HG03354 (cell line): Measurements from ENCODE around the gene CALM3.
"Not testable (repeated sequence)": the region's sequence is repeated elsewhere in the genome, so short reads cannot be mapped to it uniquely, and the experiment has no call there.

Source experiments
- ATAC-seq: cut with Tn5 transposase; IDR thresholded peaks from one replicate; pipeline ENCODE4 v1.9.1; 2021; ENCODE audit warnings: mild to moderate bottlenecking; ENCODE audit not compliant: unreplicated experiment, poor library complexity, severe bottlenecking

The CALM3 gene

GRCh38 chr19:46601318-46602224, at the start of gene CALM3:
Gene CALM3, plus strand, starts transcription at chr19:46601330. Its CDS starts 105 bp downstream, at chr19:46601435.
- no peak for ATAC-seq

DNA sequence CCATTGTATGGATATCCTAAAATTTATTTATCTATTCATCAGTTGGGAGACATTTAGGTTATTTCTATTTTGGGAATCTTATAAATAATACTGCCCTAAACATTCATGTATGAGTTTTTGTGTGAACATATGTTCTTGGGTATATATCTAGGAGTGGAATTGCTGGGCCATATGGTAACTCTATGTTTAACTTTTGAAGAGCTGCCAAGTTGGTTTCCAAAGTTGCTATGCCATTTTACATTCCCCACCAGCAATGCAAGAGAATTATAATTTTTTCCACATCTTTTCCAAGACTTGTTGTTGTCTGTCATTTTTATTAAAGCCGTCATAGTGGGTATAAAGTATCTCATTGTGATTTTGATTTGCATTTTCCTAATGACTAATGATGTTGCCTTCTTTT, 48.2 kb upstream of the CALM3 start:
- ATAC-seq = no peak

DNA sequence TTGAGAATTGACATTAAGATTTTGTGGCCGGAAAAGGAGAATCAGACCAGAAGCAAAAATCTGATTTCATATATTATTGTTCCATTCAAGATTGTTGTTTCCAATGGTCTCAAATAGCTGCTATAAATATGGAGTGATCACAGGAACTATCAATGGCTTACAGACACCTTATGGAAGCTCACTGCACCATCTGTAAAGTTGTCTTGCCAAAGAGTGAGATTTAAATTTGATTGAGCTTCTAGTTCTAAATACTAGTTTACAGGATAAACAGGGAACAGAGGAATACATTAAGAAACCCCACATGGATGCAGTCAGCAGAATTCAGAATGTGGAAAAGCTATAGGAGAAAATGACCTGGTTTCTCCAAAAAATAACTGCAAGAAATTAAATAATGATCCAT, 47.0 kb upstream of the CALM3 start:
- ATAC-seq = no peak

DNA sequence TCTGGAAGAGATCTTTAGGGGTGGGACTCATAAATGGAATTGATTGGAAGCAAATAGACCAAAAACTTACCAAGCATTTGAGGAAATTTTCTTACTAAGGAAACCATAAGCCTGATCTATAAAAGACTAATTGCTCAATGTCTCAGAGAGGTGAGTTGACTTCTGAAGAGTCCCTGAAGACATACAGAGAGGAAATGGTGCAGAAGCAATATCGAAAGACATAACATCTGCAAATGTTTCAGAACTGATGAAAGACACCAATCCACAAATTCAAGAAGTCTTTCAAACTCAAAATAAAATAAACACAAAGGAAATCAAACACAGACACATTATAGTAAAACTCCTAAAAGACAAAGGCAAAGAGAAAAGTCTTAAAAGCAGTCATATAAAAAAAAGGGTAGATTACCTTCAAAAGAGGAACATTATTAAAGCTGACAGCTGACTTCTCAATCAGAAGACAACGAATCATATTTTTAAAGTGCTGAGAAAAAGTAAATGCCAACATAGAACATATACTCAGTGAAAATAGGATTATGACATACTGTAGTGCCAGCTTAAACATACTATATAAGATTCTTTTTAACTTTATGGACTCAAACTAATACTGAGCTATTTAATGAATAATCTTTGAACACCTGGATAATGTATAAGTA, 45.4 kb upstream of the CALM3 start:
- no peak for ATAC-seq

GRCh38 chr19:46556471-46556870, 44.7 kb upstream of the CALM3 start:
- not testable (repeated sequence) for ATAC-seq

DNA sequence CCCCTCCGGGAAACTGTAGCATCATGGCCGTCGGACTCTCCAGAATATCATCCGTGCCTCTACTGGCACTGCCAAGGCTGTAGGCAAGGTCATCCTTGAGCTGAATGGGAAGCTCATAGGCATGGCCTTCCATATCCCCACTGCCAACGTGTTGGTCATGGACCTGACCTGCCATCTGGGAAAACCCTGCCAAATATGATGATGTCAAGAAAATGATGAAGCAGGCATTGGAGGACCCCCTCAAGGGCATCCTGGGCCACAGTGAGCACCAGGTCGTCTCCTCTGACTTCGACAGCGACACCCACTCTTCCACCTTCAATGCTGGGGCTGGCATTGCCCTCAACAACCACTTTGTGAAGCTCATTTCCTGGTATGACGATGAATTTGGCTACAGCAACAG, 41.9 kb upstream of the CALM3 start:
- ATAC-seq = no peak

DNA sequence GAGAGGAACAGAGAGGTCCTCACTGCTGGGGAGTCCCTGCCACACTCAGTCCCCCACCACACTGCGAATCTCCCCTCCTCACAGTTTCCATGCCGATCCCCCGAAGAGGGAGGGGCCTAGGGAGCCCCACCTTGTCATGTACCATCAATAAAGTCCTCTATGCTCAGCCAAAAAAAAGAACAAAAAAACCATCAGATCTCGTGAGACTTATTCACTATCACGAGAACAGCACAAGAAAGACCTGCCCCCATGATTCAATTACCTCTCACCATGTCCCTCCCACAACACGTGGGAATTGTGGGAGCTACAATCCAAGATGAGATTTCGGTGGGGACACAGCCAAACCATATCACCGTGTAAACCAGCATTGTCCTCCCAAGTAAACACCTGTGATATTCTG, 41.5 kb upstream of the CALM3 start:
- not testable (repeated sequence) for ATAC-seq

GRCh38 chr19:46564701-46565100, 36.4 kb upstream of the CALM3 start:
- no peak for ATAC-seq

DNA sequence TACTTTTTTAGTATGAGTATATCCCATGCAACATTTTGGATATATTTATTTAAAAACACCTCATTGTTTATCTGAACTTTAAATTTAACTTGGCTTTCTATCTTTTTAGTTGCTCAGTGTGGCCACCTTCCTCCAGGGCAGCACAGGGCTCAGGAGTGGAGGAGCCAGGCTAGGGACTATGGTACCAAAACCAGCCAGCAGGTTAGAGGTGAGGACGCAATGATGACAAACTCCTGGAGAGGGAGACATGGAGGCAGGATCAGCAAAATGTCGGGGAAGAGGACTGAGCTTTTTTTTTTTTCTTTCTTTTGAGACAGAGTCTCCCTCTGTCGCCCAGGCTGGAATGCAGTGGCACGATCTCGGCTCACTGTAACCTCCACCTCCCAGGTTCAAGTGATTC, 29.6 kb upstream of the CALM3 start:
- no peak for ATAC-seq

GRCh38 chr19:46573679-46574498, 27.2 kb upstream of the CALM3 start:
- no peak for ATAC-seq

GRCh38 chr19:46574533-46574932, 26.6 kb upstream of the CALM3 start:
- no peak for ATAC-seq

GRCh38 chr19:46578450-46578849, 22.7 kb upstream of the CALM3 start:
- ATAC-seq = no peak

DNA sequence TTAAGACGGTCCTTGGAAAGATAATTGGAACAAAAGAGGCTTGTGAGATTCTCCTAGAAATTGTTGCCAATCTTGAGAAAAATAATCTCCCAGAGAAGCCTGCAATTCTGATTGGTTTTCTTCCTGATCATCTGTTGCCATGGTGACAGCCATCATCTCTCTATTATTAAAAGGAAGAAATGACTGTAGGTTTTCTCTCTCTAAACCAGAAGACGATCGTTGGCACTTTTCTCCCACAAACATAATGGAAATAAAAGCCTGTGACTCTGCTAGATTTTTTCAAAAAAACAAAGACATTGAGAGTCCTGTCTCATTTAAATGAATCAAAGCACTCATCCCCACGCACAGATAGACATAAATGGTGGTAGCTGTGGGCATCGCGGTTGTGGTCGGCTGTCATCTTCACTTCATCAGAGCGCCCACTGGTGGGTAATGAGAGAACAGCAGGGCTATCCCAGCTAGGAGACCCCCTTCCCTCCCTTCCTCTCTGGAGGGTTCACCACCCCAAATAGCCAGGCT, 21.7 kb upstream of the CALM3 start:
- ATAC-seq = no peak

DNA sequence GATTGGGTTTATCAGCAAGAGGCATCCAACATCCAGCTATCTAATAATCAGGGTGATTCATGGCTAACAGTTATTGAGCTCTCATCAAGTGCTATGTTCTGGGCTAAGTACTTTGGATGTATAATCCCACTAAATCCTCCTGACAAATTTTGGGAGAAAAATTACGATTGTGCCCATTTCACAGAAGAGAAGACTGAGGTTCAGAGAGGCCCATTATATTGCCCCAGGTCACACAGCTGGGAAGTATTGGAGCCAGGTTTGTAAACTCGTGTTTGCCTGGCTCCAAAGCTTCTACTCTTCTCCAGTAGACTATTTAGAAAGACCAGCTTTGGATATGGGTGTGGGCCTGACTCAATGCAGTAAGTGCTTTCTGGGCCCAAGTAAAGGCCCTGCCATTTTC, 20.9 kb upstream of the CALM3 start:
- ATAC-seq = no peak

DNA sequence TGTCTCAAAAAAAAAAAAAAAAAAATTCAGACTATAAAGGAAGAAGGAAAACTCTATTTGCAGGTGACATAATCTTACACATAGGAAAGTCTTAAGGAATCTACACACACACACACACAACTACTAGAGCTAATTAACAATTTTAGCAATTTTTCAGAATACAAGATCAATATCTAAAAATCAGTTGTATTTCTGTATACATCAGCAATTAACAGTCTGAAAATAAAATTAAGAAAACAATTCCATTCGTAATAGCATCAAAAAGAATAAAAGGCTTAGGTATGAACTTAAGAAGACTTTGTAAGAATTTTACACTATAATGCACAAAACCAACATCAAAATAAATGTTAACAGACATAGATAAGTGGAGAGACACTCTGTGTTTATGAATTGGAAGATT, 15.6 kb upstream of the CALM3 start:
- no peak for ATAC-seq

- no peak for ATAC-seq
Observed at GRCh38 chr19:46586294-46586693, 14.8 kb upstream of the CALM3 start.

- no peak for ATAC-seq
Observed at GRCh38 chr19:46587861-46588260, 13.3 kb upstream of the CALM3 start.

GRCh38 chr19:46591254-46591653, 9.9 kb upstream of the CALM3 start:
- no peak for ATAC-seq

DNA sequence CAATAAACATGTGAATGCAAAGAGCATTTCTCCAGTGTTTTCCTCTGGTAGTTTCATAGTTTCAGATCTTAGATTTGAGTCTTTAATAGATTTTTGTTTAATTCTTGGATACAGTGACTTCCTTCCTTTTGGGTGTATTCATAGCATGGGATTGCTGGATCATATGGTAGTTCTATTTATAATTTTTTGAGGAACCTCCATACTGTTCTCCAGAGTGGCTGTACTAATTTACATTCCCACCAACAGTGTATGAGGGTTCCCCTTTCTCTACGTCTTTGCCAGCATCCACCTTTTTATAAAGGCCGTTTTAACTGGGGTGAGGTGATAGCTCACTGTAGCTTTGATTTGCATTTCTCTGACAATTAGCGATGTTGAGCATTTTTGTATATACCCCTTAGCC, 9.3 kb upstream of the CALM3 start:
- no peak for ATAC-seq

GRCh38 chr19:46596008-46596407, 5.1 kb upstream of the CALM3 start:
- no peak for ATAC-seq
